ENCODE results near the gene ITGA5.

Gene ITGA5

GRCh38 chr12:54387114-54387467 is 32.0 kb downstream of the ITGA5 start:
- no peak for DNase-seq

GRCh38 chr12:54386403-54387113 is 32.5 kb downstream of the ITGA5 start:
- no peak for DNase-seq

GRCh38 chr12:54385251-54385914 is 33.7 kb downstream of the ITGA5 start:
- no peak for DNase-seq

DNA sequence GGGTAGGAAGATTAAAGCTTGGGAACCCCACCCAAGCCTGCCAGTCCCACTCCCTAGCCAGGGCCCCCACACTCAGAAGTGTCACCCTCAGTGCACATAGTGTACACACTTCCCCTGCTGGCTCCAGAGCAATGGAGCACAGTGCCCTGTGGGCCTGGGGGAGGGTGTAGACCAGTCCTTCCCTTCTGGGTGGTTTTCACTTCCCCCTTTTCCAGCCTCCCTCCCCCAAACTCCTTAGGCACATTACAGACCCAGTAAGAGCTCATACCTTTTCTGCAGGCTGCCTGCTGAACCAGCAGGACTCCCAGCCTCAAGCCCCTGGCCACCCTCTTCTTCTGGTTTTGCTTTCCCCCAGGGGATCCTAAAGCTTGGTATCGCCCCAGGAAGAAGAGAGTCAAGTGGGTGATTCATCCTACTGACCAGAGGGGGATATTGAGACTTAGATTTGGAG is 34.5 kb downstream of the ITGA5 start, which contains the start of gene ZNF385A:
Gene ZNF385A (minus strand): TSS at position 143 of the 451 bp plus-strand sequence. CDS start 219 bp downstream, outside the sequence.
- no peak for DNase-seq

DNA sequence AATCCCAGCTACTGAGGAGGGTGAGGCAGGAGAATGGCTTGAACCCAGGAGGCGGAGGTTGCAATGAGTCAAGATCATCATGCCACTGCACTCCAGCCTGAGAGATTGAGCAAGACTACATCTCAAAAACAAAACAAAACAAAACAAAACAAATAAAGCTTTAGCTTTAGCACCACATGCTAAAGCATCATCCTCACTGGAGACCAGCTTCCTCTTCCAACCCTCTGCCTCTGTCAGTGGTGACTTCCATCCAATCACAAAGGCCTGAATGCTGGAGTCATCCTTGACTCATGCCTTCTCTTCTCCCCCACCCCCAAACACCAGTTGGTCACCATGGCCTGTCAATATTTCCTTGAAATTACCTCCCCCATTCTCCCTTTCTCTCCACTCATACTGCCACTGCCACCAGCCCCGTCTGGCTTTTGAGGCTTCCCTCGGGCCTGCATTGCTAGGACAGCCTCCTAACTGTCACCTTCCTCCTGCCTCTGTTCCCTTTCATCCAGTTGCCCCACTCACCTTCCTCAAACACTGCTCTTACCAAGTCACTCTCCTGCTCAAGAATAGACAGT is 35.9 kb downstream of the ITGA5 start:
- no peak for DNase-seq

DNA sequence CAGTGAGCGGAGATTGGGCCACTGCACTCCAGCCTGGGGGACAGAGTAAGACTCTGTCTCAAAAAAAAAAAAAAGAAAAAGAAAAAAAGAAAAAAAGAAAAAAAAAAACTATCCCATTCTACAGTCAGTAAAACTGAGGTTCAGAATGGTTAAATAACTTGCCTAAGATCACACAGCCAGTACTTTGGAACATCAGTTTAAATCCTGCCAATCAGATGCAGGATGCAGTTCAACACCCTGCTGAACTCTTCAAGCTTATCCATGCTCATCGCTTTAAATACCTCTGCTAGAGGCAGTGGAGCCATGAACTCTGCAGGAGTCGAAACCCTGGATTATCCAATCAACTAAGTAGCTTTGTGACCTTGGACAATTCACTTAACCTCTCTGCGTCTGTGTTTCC is 37.9 kb downstream of the ITGA5 start:
- DNase-seq = no peak

- DNase-seq = peak; percentile 89
These were observed 39.5 kb downstream of the ITGA5 start for GRCh38 chr12:54379398-54380201.

DNA sequence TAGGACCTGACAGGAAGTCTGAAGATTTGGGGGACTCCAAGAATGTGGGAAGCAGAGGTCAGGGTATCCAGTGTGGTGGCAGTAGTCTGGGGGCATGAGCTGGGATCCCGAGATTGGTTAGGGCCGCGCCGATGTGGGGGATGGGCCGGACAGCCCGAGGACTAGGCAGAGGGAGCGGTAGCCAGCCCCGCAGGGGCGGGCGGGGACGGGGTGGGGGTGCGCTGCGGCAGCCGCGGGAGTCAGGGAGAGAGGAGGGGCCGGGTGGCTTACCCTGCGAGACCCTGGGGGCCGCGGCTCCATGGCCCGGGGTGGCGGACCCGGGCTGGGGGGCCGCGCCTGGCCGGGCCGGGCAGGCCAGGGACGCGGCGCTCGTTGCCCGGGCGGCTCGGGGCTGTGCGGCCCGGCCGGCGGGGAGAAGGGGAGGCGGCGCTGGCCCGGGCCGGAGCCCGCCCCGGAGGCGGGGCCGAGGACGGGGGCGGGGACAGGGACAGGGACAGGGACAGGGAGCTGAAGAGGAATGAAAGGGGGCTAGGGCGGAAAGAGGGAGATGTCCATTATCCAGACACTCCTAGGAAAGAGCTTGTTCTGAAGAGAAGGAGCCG is 40.2 kb downstream of the ITGA5 start:
- no peak for DNase-seq

- DNase-seq = no peak
These were observed 41.1 kb downstream of the ITGA5 start for GRCh38 chr12:54377797-54378515.

- no peak for DNase-seq
These were observed 42.1 kb downstream of the ITGA5 start for GRCh38 chr12:54377007-54377406.

DNA sequence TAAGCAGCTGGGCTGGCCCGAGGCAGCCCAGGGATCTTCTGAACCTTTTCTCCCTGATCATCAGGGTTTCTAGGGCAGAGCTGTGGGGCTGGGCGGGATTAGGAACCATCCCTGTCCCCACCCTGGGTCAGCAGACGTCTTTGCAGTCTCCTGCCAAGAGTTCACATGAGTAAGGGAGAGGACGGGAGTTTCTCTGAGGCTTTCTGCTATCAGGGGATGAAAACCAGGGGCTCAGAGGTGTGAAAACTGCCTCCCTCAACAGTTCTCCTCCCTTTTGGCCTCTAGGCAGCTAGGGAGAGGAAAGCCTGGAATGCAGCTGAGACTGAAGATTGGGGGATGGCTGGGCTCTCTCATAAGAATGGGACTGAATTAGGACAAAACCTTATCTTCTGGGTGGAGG is 42.5 kb downstream of the ITGA5 start:
- DNase-seq = no peak

- DNase-seq = no peak
These were observed 43.8 kb downstream of the ITGA5 start for GRCh38 chr12:54375259-54375579.

DNA sequence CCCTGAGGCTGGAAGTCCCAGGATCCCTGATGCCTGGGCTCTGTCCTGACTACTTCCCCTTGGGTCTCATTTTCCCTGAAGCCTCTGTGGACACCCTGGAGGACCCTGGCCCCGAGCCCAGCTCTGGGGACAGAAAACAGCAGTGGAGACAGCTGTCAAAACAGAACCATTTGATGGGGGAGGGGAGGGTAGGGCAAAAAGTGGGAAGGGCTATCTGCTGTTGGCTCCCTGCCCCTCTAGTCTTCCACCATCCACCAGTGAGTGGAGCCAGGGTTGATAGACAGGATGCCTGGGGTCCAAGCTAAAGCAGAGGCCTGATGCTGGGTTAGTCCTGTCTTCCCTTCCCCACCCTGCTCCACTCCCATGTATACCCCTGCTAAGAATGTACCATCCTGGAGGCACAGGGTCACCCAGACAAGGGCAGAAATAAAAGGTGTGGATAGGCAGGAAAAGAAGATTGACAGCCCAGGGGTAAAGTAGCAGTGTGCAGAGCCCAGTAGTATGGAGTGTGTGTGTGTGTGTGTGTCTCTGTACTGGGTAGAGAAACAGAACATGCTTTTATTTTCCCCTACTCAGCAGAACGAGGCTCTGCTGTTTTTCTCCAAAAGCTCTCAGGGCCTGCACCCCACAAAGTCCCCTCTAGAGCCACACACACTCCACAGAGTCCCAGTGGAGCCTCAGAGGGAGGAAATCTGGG is 44.4 kb downstream of the ITGA5 start:
- DNase-seq = no peak

GRCh38 chr12:54373649-54374561 is 45.2 kb downstream of the ITGA5 start:
- DNase-seq = no peak

DNA sequence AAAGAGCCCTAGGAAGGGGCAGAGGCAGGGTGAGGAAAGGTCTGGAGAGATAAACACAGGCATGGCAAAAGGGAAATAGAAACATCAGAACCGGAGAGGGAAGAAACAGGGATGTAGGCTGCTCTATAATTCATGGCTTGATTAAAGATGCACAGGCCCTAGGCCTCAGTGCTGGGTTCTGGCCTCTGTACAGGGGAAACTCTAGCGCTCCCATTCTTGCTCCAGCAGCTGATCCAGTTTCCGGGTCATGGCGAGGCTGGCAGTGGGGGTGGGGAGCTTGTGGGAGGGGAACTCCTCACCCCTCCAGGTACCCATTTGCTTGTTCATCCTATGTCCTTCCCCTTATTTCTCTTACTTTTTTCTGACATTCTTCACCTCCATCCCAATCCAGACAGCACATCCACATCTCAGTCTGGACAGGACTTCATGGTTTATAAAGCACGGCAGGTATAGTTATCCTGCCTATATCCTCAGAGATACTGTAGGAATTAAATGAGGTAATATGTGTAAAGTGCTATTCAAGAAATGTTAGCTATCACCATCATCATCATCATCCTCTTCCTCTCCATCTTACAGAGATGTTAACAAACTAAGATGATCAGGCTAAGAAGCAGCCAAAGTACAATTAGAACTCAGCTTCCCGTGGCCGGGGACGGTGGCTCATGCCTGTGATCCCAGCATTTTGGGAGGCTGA is 46.8 kb downstream of the ITGA5 start:
- no peak for DNase-seq

- no peak for DNase-seq
These were observed 47.5 kb downstream of the ITGA5 start for GRCh38 chr12:54371328-54372112.

DNA sequence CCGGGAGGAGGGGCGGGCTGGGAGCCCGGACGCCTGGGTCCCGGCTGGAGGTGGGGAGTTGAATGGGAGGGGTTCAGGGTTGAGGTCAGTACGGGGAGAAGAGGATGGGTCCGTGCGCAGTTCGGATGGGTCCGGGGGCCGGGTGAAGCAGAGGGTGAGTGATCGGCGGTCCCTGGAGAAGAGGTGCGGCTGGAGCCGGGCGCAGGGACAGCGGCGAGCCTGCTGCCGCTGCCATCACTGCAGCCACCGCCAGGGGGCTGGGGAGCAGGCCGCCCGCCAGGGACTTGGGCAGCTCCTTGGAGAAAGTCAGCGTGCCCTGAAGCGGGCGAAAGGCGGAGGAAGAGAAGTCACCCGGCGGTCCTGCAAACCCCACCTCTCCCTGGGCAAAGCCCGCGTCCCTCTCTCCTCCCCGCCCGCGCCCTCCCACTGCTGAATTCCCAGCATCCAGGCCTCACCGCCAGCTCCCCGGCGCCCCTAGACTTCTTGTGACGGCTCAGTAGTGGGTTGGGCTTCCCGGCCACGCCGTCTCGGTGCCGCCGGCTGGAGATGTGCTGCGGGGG is 48.8 kb downstream of the ITGA5 start:
- DNase-seq = peak; percentile 53

DNA sequence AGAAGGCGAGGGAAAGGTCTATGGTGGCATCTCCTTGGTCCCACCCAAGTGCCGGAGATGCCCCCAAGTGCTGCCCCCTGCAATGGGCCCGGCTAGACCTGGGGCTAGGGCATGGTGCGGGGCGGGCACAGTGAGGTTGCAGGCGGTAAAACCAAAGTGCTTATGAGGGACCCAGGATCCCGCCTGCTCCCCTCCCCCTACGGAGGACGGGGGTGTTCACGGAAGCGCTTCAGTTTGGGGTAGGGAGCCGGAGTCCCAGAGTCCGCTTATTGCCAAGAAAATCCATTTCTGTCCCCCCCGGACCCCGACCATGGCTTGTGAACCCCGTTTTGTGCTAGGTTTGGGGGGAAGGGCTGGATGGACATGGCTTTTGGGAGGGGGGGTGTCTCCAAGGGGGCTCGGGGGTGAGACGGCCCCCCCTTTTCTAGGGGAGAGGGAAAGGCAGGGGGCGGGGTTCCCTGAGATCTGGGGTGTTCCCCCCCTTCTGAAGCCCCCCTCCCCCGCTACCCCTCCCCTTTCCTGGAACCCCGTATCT is 49.4 kb downstream of the ITGA5 start:
- DNase-seq = no peak
